Fibroblast of lung (primary cell): ENCODE data around the gene FADS2. TPM values are rescaled to one million over a fixed set of nuclear protein-coding genes. Genes with fewer than 3 reads are reported as not detected.

Experiments
- DNase-seq, 2 donors: peaks; one replicate each; pipeline versions ENCODE4 v3.0.0 to v3.0.0-alpha.2; 2010; ENCODE audit warnings: low read depth in 2 of 2
- H2AFZ ChIP-seq: 2 replicates; pipeline ENCODE4 v1.5.1; 2012; ENCODE audit warnings: low read length, control low read depth, inconsistent platforms
- H3K27ac ChIP-seq: 2 replicates; pipeline ENCODE4 v1.5.1; 2011; ENCODE audit warnings: low read length, control low read depth; ENCODE audit not compliant: insufficient read depth
- H3K27me3 ChIP-seq: 2 replicates; pipeline ENCODE4 v1.5.1; 2011; ENCODE audit warnings: mild to moderate bottlenecking, low read length; ENCODE audit not compliant: control insufficient read depth, insufficient read depth
- H3K36me3 ChIP-seq: 2 replicates; pipeline ENCODE4 v1.5.1; 2011; ENCODE audit warnings: low read length; ENCODE audit not compliant: control insufficient read depth, insufficient read depth
- H3K4me1 ChIP-seq: 2 replicates; pipeline ENCODE4 v1.5.1; 2011; ENCODE audit warnings: low read length; ENCODE audit not compliant: control insufficient read depth, insufficient read depth; ENCODE audit errors: extremely low read depth
- H3K4me2 ChIP-seq: 2 replicates; pipeline ENCODE4 v1.5.1; 2011; ENCODE audit warnings: low read length, control low read depth; ENCODE audit not compliant: insufficient read depth; ENCODE audit errors: extremely low read depth
- H3K4me3 ChIP-seq, 4 experiments: fragments of 200-600 bp in 1 of 4; sonication (generic) in 1 of 4; replicated peaks in 1 of 4; 2 replicates each; pipeline ENCODE4 v1.5.1; 2011 to 2016; ENCODE audit warnings: low read length in 4 of 4, low read depth in 3 of 4, mild to moderate bottlenecking in 3 of 4, control low read depth in 2 of 4, inconsistent platforms in 1 of 4, mixed read lengths in 1 of 4; ENCODE audit not compliant: insufficient read depth in 1 of 4; ENCODE audit errors: control extremely low read depth in 1 of 4
- H3K79me2 ChIP-seq: 2 replicates; pipeline ENCODE4 v1.5.1; 2012; ENCODE audit warnings: mild to moderate bottlenecking, low read length, inconsistent platforms; ENCODE audit not compliant: control insufficient read depth, insufficient read depth
- H3K9ac ChIP-seq: 2 replicates; pipeline ENCODE4 v1.5.1; 2011; ENCODE audit warnings: mild to moderate bottlenecking, low read length, control low read depth; ENCODE audit not compliant: insufficient read depth
- H3K9me3 ChIP-seq: 2 replicates; pipeline ENCODE4 v1.5.1; 2012; ENCODE audit warnings: low read depth, low read length; ENCODE audit not compliant: control insufficient read depth, insufficient read depth
- H4K20me1 ChIP-seq: 2 replicates; pipeline ENCODE4 v1.5.1; 2011; ENCODE audit warnings: low read length; ENCODE audit not compliant: control insufficient read depth, insufficient read depth; ENCODE audit errors: extremely low read depth
- CTCF ChIP-seq, 2 donors: IDR thresholded peaks in 1 of 2; conservative IDR thresholded peaks in 1 of 2; 1 replicate in 1 of 2; 2 replicates in 1 of 2; pipeline ENCODE4 v1.5.1; 2011 to 2012; ENCODE audit warnings: low read length in 2 of 2, control low read depth in 1 of 2, inconsistent platforms in 1 of 2, low read depth in 1 of 2, mild to moderate bottlenecking in 1 of 2
- EZH2 ChIP-seq: IDR thresholded peaks from 2 replicates; pipeline ENCODE4 v1.5.1; 2012; ENCODE audit warnings: low read length, control low read depth, mild to moderate bottlenecking; ENCODE audit errors: missing control alignments
- polyA plus RNA-seq, 2 donors: library from polyadenylated mRNA; depleted of rRNA in 1 of 2; stranded (reverse) in 1 of 2; unstranded in 1 of 2; fragments of >200 nt; gene quantifications; 2 replicates each; pipeline ENCODE4 v1.2.1, GENCODE V29; 2011 to 2012; ENCODE audit warnings: missing spikeins in 1 of 2
- total RNA-seq: library from RNA; depleted of rRNA; stranded (reverse); fragments of >200 nt; gene quantifications from 2 replicates; pipeline ENCODE4 v1.2.1, GENCODE V29; 2014

Gene FADS2
- total and polyA plus RNA-seq, 2 donors (not counting 1 experiment from before 2014, with no cell fraction given), result 418 to 932 TPM

DNA sequence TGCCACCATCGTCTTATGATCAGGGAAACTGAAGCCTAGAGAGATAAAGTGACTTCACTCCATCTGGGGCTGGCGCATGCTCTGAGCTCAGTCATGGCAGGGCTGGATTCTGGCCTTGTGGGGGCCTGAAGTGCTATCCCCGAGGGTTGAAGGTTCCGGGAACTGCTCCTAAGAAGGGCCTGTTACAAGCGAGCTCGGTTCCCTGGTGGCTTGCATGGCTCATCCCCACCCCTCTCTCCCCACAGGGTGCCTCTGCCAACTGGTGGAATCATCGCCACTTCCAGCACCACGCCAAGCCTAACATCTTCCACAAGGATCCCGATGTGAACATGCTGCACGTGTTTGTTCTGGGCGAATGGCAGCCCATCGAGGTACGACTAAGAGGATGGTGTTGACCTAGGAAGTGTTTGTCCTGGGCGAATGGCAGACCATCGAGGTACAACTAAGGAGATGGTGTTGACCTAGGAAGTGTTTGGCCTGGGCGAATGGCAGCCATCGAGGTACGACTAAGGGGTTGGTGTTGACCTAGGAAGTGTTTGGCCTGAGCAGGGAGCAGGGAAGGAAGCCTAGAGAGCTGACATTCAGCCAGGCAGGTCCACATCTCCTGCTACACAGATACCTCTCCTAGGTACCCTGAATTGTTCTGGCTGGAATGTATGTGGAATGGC, 19.9 kb downstream of the FADS2 start:
- Histone ChIP-seq H3K9me3 (no peaks in the 10 kb centered on the region), H3K79me2 (no peaks in the 10 kb centered on the region), H3K4me2 (no peak overlapping the region), H3K9ac (no peak overlapping the region), H2AFZ (no peak overlapping the region), H3K4me1 (no peaks in the 10 kb centered on the region), H3K27me3 (no peaks in the 10 kb centered on the region), H4K20me1 (no peaks in the 10 kb centered on the region), H3K27ac (no peak overlapping the region), H3K36me3 (peaks cover 41% of the 10 kb centered on the region), H3K4me3 (no peak overlapping the region)
- no peak for TF ChIP-seq EZH2
- TF ChIP-seq CTCF (conservative IDR thresholded peaks at IDR 0.05 in 1 of 2, IDR thresholded peaks at IDR 0.05 in 1 of 2; ENCODE audit: low read depth in 1 of 2, low read length in 2 of 2), result no peak
- no peak for DNase-seq

DNA sequence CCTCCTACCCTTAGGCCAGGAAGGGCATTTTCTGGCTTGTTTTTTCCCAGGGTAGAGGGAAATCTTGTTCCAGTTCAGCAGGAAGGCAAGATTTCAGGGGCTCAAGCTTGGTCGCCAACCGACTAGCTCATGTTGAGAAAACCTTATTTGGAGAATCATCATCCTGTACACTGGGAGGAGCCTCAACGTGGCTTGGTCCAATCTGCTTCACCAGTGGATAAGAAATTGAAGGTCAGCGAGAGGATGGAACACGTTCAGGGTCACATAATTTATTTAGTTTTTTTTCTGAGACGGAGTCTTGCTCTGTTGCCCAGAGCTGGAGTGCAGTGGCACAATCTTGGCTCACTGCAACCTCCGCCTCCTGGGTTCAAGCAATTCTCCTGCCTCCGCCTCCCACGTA, 20.5 kb downstream of the FADS2 start:
- Histone ChIP-seq H3K27me3 (no peaks in the 10 kb centered on the region), H3K4me3 (no peak overlapping the region), H3K9me3 (no peaks in the 10 kb centered on the region), H3K36me3 (peaks cover 41% of the 10 kb centered on the region), H3K9ac (no peak overlapping the region), H3K4me2 (no peak overlapping the region), H3K4me1 (no peaks in the 10 kb centered on the region), H4K20me1 (no peaks in the 10 kb centered on the region), H3K27ac (no peak overlapping the region), H3K79me2 (no peaks in the 10 kb centered on the region), H2AFZ (no peak overlapping the region)
- DNase-seq, result no peak
- TF ChIP-seq EZH2 (no peak), CTCF (conservative IDR thresholded peaks at IDR 0.05 in 1 of 2, IDR thresholded peaks at IDR 0.05 in 1 of 2; ENCODE audit: low read depth in 1 of 2, low read length in 2 of 2) (no peak)

DNA sequence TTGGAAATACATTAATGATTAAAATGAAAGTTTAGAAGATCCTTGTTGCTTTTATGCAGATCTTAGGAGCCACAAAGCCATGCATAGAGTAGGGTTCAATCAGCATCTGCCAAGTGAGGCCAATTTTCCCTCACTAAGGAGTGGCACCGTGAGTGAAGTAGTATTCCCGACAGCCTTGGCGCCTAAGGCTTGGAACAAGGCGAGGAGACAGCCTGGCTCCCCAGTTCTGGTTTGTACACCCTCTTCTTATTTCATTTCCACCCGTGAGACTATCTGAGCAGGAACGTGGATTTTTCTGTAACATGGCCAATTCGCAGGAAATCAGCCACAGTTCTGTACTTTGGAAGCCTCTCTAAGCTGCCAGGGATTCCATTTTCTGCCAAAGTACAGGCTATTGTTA, 22.6 kb downstream of the FADS2 start:
- DNase-seq, result no peak
- Histone ChIP-seq H2AFZ (no peak overlapping the region), H3K9me3 (no peaks in the 10 kb centered on the region), H3K27me3 (no peaks in the 10 kb centered on the region), H3K79me2 (no peaks in the 10 kb centered on the region), H3K4me2 (no peak overlapping the region), H3K4me3 (no peak overlapping the region), H3K27ac (no peak overlapping the region), H4K20me1 (no peaks in the 10 kb centered on the region), H3K36me3 (peaks cover 54% of the 10 kb centered on the region), H3K4me1 (no peaks in the 10 kb centered on the region), H3K9ac (no peak overlapping the region)
- TF ChIP-seq EZH2 (no peak), CTCF (conservative IDR thresholded peaks at IDR 0.05 in 1 of 2, IDR thresholded peaks at IDR 0.05 in 1 of 2; ENCODE audit: low read depth in 1 of 2, low read length in 2 of 2) (no peak)
